IMR-90 (cell line): ENCODE measurements around the gene LTBP1. TPM values are rescaled to one million over a fixed set of nuclear protein-coding genes. Genes with fewer than 3 reads are reported as not detected.
A peak's percentile ranks its signal among the peaks of the same experiment; 100 is the strongest.

ENCODE experiments used
- ATAC-seq: fragments of 200-7000 bp; cut with Tn5 transposase; 2 replicates; pipeline ENCODE4 v1.9.1; 2020; ENCODE audit warnings: low read depth, mild to moderate bottlenecking, moderate library complexity
- BruUV-seq: library from RNA; stranded (reverse); fragments of 400-500 nt; replicated peaks from 2 replicates; lab custom pipeline; 2021; lab: Mats Ljungman, UMichigan
- CTCF ChIA-PET: fragments of 300-600 bp; formaldehyde crosslinking; extraction: SDS; loops from one replicate; lab custom pipeline; 2021; ENCODE audit warnings: antibody characterized with exemption; lab: Yijun Ruan, JAX
- POLR2A ChIA-PET: fragments of 300-600 bp; sonication (Branson Sonifier 250); formaldehyde crosslinking; loops from one replicate; lab custom pipeline; 2022; ENCODE audit warnings: antibody characterized with exemption; ENCODE audit not compliant: unreplicated experiment; lab: Charles Lee
- DNase-seq: peaks from one replicate; pipeline ENCODE4 v3.0.0; 2013
- H2AFZ ChIP-seq: replicated peaks from 2 replicates; pipeline ENCODE3; 2013; ENCODE audit warnings: low read length, mild to moderate bottlenecking; ENCODE audit not compliant: poor library complexity
- H2AK5ac ChIP-seq: 2 replicates; pipeline ENCODE4 v1.6.1; 2013; ENCODE audit warnings: low read depth, low read length, inconsistent platforms
- H2AK9ac ChIP-seq: replicated peaks from 2 replicates; pipeline ENCODE3; 2013; ENCODE audit warnings: mild to moderate bottlenecking, low read depth, low read length, moderate library complexity; ENCODE audit not compliant: poor library complexity
- H2BK120ac ChIP-seq: 2 replicates; pipeline ENCODE4 v1.6.1; 2013; ENCODE audit warnings: low read depth, low read length, inconsistent platforms
- H2BK15ac ChIP-seq: 3 replicates; pipeline ENCODE4 v1.6.1; 2013; ENCODE audit warnings: low read depth, low read length, inconsistent platforms
- H2BK20ac ChIP-seq: 2 replicates; pipeline ENCODE4 v1.6.1; 2013; ENCODE audit warnings: low read depth, mild to moderate bottlenecking, inconsistent platforms, low read length, moderate library complexity
- H2BK5ac ChIP-seq: 2 replicates; pipeline ENCODE4 v1.6.1; 2013; ENCODE audit warnings: mild to moderate bottlenecking, low read depth, low read length, inconsistent platforms; ENCODE audit not compliant: poor library complexity, severe bottlenecking
- H3K14ac ChIP-seq: replicated peaks from 2 replicates; pipeline ENCODE4 v1.6.1; 2013; ENCODE audit warnings: low read depth, low read length, inconsistent platforms
- H3K18ac ChIP-seq: 2 replicates; pipeline ENCODE4 v1.6.1; 2013; ENCODE audit warnings: low read depth, low read length, control low read depth
- H3K23ac ChIP-seq: 2 replicates; pipeline ENCODE4 v1.6.1; 2013; ENCODE audit warnings: low read depth, low read length, inconsistent platforms
- H3K27ac ChIP-seq: 2 replicates; pipeline ENCODE4 v1.5.1; 2013; ENCODE audit warnings: mild to moderate bottlenecking, control low read depth, low read length; ENCODE audit not compliant: insufficient read depth
- H3K27me3 ChIP-seq: 2 replicates; pipeline ENCODE4 v1.6.1; 2013; ENCODE audit warnings: low read length; ENCODE audit not compliant: control insufficient read depth, insufficient read depth
- H3K36me3 ChIP-seq: 2 replicates; pipeline ENCODE4 v1.6.1; 2013; ENCODE audit warnings: low read length, mixed read lengths; ENCODE audit not compliant: control insufficient read depth, insufficient read depth
- H3K4ac ChIP-seq: 2 replicates; pipeline ENCODE4 v1.6.1; 2013; ENCODE audit warnings: low read depth, low read length, inconsistent platforms
- H3K4me1 ChIP-seq: 2 replicates; pipeline ENCODE4 v1.6.1; 2013; ENCODE audit warnings: low read length, mixed read lengths; ENCODE audit not compliant: control insufficient read depth, insufficient read depth
- H3K4me2 ChIP-seq: 2 replicates; pipeline ENCODE4 v1.6.1; 2013; ENCODE audit warnings: low read depth, mild to moderate bottlenecking, control low read depth, low read length, moderate library complexity
- H3K4me3 ChIP-seq: 2 replicates; pipeline ENCODE4 v1.5.1; 2013; ENCODE audit warnings: low read depth, mild to moderate bottlenecking, control low read depth, low read length, moderate library complexity; ENCODE audit not compliant: insufficient read depth
- H3K56ac ChIP-seq: 2 replicates; pipeline ENCODE4 v1.6.1; 2013; ENCODE audit warnings: low read length, inconsistent platforms; ENCODE audit not compliant: insufficient read depth; ENCODE audit errors: extremely low read depth
- H3K79me1 ChIP-seq, 2 experiments: 2 replicates each; pipeline ENCODE4 v1.6.1; 2013; ENCODE audit warnings: low read length in 2 of 2, inconsistent platforms in 1 of 2, low read depth in 1 of 2
- H3K9ac ChIP-seq: 2 replicates; pipeline ENCODE4 v1.6.1; 2013; ENCODE audit warnings: low read depth, low read length, control low read depth
- H3K9me1 ChIP-seq: 2 replicates; pipeline ENCODE4 v1.6.1; 2013; ENCODE audit warnings: low read length, inconsistent platforms; ENCODE audit not compliant: insufficient read depth
- H3K9me3 ChIP-seq: 2 replicates; pipeline ENCODE4 v1.6.1; 2013; ENCODE audit warnings: low read length; ENCODE audit not compliant: control insufficient read depth, insufficient read depth
- H4K20me1 ChIP-seq: 2 replicates; pipeline ENCODE4 v1.6.1; 2013; ENCODE audit warnings: low read length, inconsistent platforms; ENCODE audit not compliant: insufficient read depth
- H4K5ac ChIP-seq: 2 replicates; pipeline ENCODE4 v1.6.1; 2013; ENCODE audit warnings: mild to moderate bottlenecking, low read depth, low read length, control low read depth
- H4K8ac ChIP-seq, 2 experiments: 2 replicates each; pipeline ENCODE4 v1.6.1; 2013; ENCODE audit warnings: low read depth in 2 of 2, low read length in 2 of 2, control low read depth in 1 of 2, inconsistent platforms in 1 of 2
- H4K91ac ChIP-seq: 2 replicates; pipeline ENCODE4 v1.6.1; 2013; ENCODE audit warnings: low read depth, low read length, inconsistent platforms; ENCODE audit not compliant: insufficient read depth
- BHLHE40 ChIP-seq: fragments of 150-350 bp; IDR thresholded peaks from 2 replicates; pipeline ENCODE4 v1.6.1; 2016; ENCODE audit warnings: mild to moderate bottlenecking, low read depth, low read length
- MAZ ChIP-seq: IDR thresholded peaks from 2 replicates; pipeline ENCODE4 v1.6.1; 2012; ENCODE audit warnings: low read depth, mild to moderate bottlenecking, low read length, improper control_type of control experiment, moderate library complexity, borderline replicate concordance
- MXI1 ChIP-seq: IDR thresholded peaks from 2 replicates; pipeline ENCODE4 v1.6.1; 2012; ENCODE audit warnings: low read depth, mild to moderate bottlenecking, low read length, moderate library complexity, borderline replicate concordance
- RAD21 ChIP-seq: IDR thresholded peaks from 2 replicates; pipeline ENCODE4 v1.6.1; 2012; ENCODE audit warnings: low read length, improper control_type of control experiment
- WGBS, 2 experiments: methylation state at CpG; one replicate each; pipeline versions ENCODE4 v1.1.5 to v1.1.7; 2013; ENCODE audit warnings: missing lambda C conversion rate in 2 of 2; ENCODE audit not compliant: insufficient read length in 1 of 2; ENCODE audit errors: extremely low coverage in 2 of 2; 5-methylcytosine and 5-hydroxymethylcytosine counted together
- dilution Hi-C: fragments of 300-500 bp; cut with HindIII; formaldehyde crosslinking; loops from one replicate; pipeline ENCODE4 v1.14.3; 2018; ENCODE audit warnings: low sequenced_read_pairs; ENCODE audit not compliant: unreplicated experiment
- in situ Hi-C: fragments of 300-500 bp; cut with MboI; formaldehyde crosslinking; loops from 3 replicates; pipeline ENCODE4 v1.14.3; 2019; ENCODE audit warnings: low sequenced_read_pairs, inconsistent platforms, mixed read lengths
- intact Hi-C: fragments of 100-400 bp; cut with micrococcal nuclease; formaldehyde crosslinking; loops from 2 replicates; pipeline ENCODE4 v1.10.0; 2022
- polyA plus RNA-seq, 3 experiments: library from polyadenylated mRNA; depleted of rRNA; stranded (reverse); fragments of >200 nt; gene quantifications; 2 replicates each; pipeline ENCODE4 v1.2.3, GENCODE V29; 2012; ENCODE audit warnings: low replicate concordance in 1 of 3
- total RNA-seq: library from RNA; depleted of rRNA; stranded (reverse); fragments of >200 nt; gene quantifications from 2 replicates; pipeline ENCODE4 v1.2.3, GENCODE V29; 2012
- TF ChIP-seq, protein P1 (sequence below): conservative IDR thresholded peaks from 2 replicates; pipeline ENCODE4 v1.5.1; 2012; ENCODE audit warnings: mild to moderate bottlenecking, low read depth, low read length, improper control_type of control experiment

The LTBP1 gene
- total and polyA plus RNA-seq, 2 of the 4 experiments (the other 2 are of a cell fraction): 235 to 326 TPM

- H3K4me2 ChIP-seq: no peak overlapping the region
- H2BK5ac ChIP-seq: no peak overlapping the region
- no peaks in the 10 kb centered on the region; the same call in 1 of the 2 replicates for H3K9me1 ChIP-seq
- no TSS peak for BruUV-seq
- TF ChIP-seq RAD21 (peak; percentile 46), BHLHE40 (no peak), MAZ (no peak), MXI1 (no peak)
- TF ChIP-seq, protein P1, sequence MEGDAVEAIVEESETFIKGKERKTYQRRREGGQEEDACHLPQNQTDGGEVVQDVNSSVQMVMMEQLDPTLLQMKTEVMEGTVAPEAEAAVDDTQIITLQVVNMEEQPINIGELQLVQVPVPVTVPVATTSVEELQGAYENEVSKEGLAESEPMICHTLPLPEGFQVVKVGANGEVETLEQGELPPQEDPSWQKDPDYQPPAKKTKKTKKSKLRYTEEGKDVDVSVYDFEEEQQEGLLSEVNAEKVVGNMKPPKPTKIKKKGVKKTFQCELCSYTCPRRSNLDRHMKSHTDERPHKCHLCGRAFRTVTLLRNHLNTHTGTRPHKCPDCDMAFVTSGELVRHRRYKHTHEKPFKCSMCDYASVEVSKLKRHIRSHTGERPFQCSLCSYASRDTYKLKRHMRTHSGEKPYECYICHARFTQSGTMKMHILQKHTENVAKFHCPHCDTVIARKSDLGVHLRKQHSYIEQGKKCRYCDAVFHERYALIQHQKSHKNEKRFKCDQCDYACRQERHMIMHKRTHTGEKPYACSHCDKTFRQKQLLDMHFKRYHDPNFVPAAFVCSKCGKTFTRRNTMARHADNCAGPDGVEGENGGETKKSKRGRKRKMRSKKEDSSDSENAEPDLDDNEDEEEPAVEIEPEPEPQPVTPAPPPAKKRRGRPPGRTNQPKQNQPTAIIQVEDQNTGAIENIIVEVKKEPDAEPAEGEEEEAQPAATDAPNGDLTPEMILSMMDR: peak; percentile 51
- intact Hi-C loops (no loop called here), in situ Hi-C loops (no loop called here), dilution Hi-C loops (no loop called here)
- no peak overlapping the region for H3K4me3 ChIP-seq
- H3K4ac ChIP-seq: no peak overlapping the region
- no peak overlapping the region for H2AFZ ChIP-seq
- ChIA-PET CTCF (interaction anchor here (1.0 kb wide), 1 partner anchor 62 kb away, joined by 3 read pairs; no protein-coding TSS in a partner anchor), POLR2A (no interaction called here)
- DNase-seq (peak; percentile 28), ATAC-seq (no peak)
- no peaks in the 10 kb centered on the region for H4K20me1 ChIP-seq
- no peaks in the 10 kb centered on the region for H3K9me3 ChIP-seq
- H3K14ac ChIP-seq: no peak overlapping the region
- H2AK9ac ChIP-seq: no peak overlapping the region
- no peak overlapping the region for H2BK20ac ChIP-seq
- peaks cover 11 to 12% of the 10 kb centered on the region in 2 experiments; a peak in 2 of 4 replicates for H3K79me1 ChIP-seq
- H3K27ac ChIP-seq: no peak overlapping the region
- no peak overlapping the region for H3K23ac ChIP-seq
- WGBS, 2 experiments: no CpG with 5 or more reads among the region's 5 CpGs
- H2AK5ac ChIP-seq: no peak overlapping the region
- H4K91ac ChIP-seq: no peak overlapping the region
- no peak overlapping the region for H4K8ac ChIP-seq
- no peaks in the 10 kb centered on the region for H3K27me3 ChIP-seq
- no peak overlapping the region for H3K18ac ChIP-seq
- peaks cover 37% of the 10 kb centered on the region for H3K36me3 ChIP-seq
- no peak overlapping the region for H3K9ac ChIP-seq
- no peak overlapping the region for H2BK120ac ChIP-seq
- no peak overlapping the region for H2BK15ac ChIP-seq
- H4K5ac ChIP-seq: no peak overlapping the region
- H3K56ac ChIP-seq: no peak overlapping the region
- peaks cover 8% of the 10 kb centered on the region for H3K4me1 ChIP-seq
Observed at GRCh38 chr2:33372940-33373553, 426.3 kb downstream of the LTBP1 start.
